H7 (cell line): ENCODE measurements around the gene PRAC1. TPM values are rescaled to one million over a fixed set of nuclear protein-coding genes. Genes with fewer than 3 reads are reported as not detected.

ENCODE experiments used
- DNase-seq: peaks from one replicate; pipeline ENCODE4 v3.0.0; 2012
- H3K27me3 ChIP-seq: 2 replicates; pipeline ENCODE4 v1.6.0; 2011; ENCODE audit warnings: mild to moderate bottlenecking, low read length; ENCODE audit not compliant: control insufficient read depth, insufficient read depth
- H3K36me3 ChIP-seq: replicated peaks from 2 replicates; pipeline ENCODE4 v1.5.1; 2011; ENCODE audit warnings: low read length; ENCODE audit not compliant: control insufficient read depth, insufficient read depth
- H3K4me3 ChIP-seq: 2 replicates; pipeline ENCODE4 v1.5.1; 2011; ENCODE audit warnings: low read depth, mild to moderate bottlenecking, control low read depth, low read length, moderate library complexity; ENCODE audit not compliant: insufficient read depth
- total RNA-seq: library from RNA; depleted of rRNA; stranded (reverse); fragments of >200 nt; shearing (Covaris generic); gene quantifications from 2 replicates; pipeline ENCODE4 v1.2.3, GENCODE V29; 2014

Gene PRAC1
- total RNA-seq, 1 experiment from 2014 or later: 173 TPM

- Histone ChIP-seq H3K4me3 (peak overlapping the region; percentile 22; the same call in 1 of the 2 replicates), H3K27me3 (peaks cover 100% of the 10 kb centered on the region), H3K36me3 (no peaks in the 10 kb centered on the region)
- no peak for DNase-seq
Measured at GRCh38 chr17:48734333-48735061, 12.2 kb upstream of the PRAC1 start.

GRCh38 chr17:48733632-48734328 lies 11.5 kb upstream of the PRAC1 start:
- no peak for DNase-seq
- Histone ChIP-seq H3K27me3 (peaks cover 100% of the 10 kb centered on the region), H3K4me3 (peak overlapping the region; percentile 24; the same call in 1 of the 2 replicates), H3K36me3 (no peaks in the 10 kb centered on the region)

DNA sequence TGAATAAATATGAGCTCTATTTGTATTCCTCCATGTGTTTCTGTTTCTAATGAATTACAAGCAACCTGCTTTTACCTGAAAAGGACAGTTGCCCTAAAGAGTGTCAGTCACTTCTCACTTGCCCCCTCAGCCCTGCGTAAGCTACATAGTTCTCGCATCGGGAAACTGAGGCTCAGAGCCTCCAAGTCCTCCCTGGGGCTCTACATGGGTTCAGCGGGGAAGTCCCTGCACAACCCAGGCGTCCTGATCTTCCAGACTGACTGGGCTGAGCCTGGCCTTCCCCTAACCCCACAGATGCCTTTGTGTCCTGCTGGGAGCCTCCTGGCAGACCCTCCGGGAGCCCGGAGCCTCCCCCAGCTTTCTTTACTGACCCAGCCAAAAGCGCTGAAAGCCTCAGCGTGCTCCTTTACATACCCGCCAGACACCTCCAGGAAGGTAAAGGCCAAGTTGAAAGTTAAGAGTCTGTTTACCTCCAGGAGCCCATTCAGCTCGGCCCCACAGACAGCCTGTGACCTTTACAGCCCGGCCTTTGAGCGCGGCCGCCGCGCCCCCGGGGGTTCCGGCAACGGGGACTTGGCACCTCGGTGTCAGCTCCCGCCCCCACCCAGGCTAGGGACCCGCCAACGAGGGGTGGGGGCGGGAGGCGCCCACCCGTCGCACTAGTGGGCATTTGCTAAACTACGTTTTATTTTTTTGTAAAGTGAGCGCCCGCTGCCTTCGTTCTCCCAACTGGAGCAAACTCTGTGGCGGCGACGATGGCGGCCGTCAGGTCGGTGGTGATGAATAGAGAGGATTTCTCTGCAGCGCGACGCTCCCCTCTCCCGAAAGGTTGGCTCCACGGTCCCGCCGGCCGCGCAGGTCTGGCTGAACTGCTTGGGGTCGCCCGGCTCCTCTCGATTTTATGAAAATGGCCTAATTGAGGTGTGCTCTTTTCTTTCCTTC lies 10.6 kb upstream of the PRAC1 start:
- DNase-seq: peak; percentile 79
- Histone ChIP-seq H3K36me3 (no peaks in the 10 kb centered on the region), H3K27me3 (peaks cover 100% of the 10 kb centered on the region), H3K4me3 (peak overlapping the region; percentile 24; the same call in 1 of the 2 replicates)

DNA sequence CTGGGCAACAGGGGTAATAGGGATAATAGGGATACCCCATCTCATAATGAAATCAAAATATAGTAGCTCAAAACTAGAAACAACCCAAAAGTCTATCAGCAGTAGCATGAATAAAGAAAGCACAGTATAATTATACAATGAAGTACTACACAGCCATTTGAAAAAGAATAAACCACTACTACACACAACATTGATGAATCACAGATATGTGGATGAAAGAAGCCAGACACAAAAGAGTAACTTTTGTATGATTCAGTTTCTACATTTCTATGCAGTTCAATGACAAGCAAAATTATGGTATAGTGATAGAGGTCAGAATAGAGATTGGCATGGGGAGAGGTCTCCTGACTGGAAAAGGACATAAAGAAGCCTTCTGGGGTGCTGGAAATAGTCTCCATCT lies 9.0 kb upstream of the PRAC1 start:
- DNase-seq: no peak
- H3K4me3 ChIP-seq: no peak overlapping the region
- no peaks in the 10 kb centered on the region for H3K36me3 ChIP-seq
- peaks cover 100% of the 10 kb centered on the region for H3K27me3 ChIP-seq

- Histone ChIP-seq H3K36me3 (no peaks in the 10 kb centered on the region), H3K4me3 (no peak overlapping the region), H3K27me3 (peaks cover 100% of the 10 kb centered on the region)
- DNase-seq: no peak
Measured at GRCh38 chr17:48730240-48730550, 7.9 kb upstream of the PRAC1 start.

- Histone ChIP-seq H3K4me3 (peak overlapping the region; percentile 42; the same call in 1 of the 2 replicates), H3K36me3 (no peaks in the 10 kb centered on the region), H3K27me3 (peaks cover 100% of the 10 kb centered on the region)
- DNase-seq: no peak
Measured at GRCh38 chr17:48729335-48730239, 7.3 kb upstream of the PRAC1 start.

GRCh38 chr17:48728232-48729231 lies 6.2 kb upstream of the PRAC1 start, which contains the start of gene HOXB13:
Gene HOXB13 (minus strand): TSS chr17:48728750. CDS start chr17:48728593, 157 bp downstream.
- DNase-seq: peak; percentile 83
- Histone ChIP-seq H3K27me3 (peaks cover 100% of the 10 kb centered on the region), H3K4me3 (peak within 1 kb of the TSS; percentile 42)

GRCh38 chr17:48727415-48728175 lies 5.3 kb upstream of the PRAC1 start:
- DNase-seq: no peak
- Histone ChIP-seq H3K27me3 (peaks cover 99% of the 10 kb centered on the region), H3K4me3 (peak overlapping the region; percentile 42; the same call in 1 of the 2 replicates), H3K36me3 (no peaks in the 10 kb centered on the region)

More at GRCh38 chr17:48728232-48729231, 6.2 kb upstream of the PRAC1 start, which contains the start of gene HOXB13:
- H3K36me3 ChIP-seq: no peaks in the 10 kb centered on the region

DNA sequence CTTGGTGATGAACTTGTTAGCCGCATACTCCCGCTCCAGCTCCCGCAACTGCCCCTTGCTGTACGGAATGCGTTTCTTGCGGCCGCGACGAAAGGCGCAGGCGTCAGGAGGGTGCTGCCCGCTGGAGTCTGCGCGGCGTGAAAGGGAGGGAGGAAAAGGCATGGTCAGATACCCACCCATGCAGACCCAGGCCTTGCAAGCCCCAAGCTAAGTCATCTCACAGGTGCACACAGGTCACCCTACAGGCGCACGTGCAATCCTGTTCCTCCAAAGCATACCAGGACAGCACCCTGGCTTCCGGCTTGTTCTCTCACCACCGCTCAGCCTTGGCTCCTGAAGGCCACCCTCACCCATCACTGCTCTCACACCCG lies 4.6 kb upstream of the PRAC1 start:
- H3K27me3 ChIP-seq: peaks cover 99% of the 10 kb centered on the region
- no peak for DNase-seq

DNA sequence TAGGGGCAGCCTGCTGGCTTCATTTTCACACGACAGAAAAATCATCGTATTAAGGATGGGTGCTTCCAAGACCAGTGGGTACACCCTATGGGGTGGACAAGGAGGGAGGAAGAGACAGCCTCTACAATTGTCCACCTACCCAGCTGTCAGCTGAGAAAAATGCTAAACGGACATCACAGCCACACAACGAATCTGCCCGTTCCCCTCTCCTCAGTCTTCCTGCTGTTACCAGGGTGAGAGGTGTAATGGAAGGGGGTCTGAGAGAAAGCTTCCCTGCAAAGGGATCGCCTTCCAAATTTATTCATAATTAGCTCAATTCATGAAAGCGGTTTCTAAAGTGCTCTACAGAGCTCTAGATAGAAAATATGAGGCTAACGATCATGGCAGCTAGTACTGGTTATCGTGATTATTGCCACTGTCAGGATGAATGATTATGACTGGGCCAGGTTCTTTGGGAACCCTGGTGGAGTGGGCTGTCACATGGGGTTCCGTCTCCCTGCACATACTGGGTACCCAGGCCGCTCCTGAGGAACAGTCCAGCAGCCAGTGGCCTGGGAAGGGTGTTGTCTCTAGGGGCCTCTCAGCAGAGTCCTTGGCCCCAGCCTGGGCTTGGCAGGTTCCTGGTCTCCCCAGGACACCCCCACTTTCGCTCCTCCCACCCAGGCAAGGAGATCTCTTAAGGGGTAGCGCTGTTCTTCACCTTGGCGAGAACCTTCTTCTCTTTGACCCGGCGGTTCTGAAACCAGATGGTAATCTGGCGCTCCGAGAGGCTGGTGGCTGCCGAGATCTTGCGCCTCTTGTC lies 4.0 kb upstream of the PRAC1 start:
- no peak for DNase-seq
- H3K4me3 ChIP-seq: no peak overlapping the region
- H3K27me3 ChIP-seq: peaks cover 99% of the 10 kb centered on the region
- no peaks in the 10 kb centered on the region for H3K36me3 ChIP-seq

More for the DNA sequence above, 4.6 kb upstream of the PRAC1 start:
- Histone ChIP-seq H3K36me3 (no peaks in the 10 kb centered on the region), H3K4me3 (no peak overlapping the region)

GRCh38 chr17:48725288-48726064 lies 3.2 kb upstream of the PRAC1 start:
- no peak overlapping the region for H3K4me3 ChIP-seq
- H3K36me3 ChIP-seq: no peaks in the 10 kb centered on the region
- no peak for DNase-seq
- peaks cover 99% of the 10 kb centered on the region for H3K27me3 ChIP-seq
